ENCODE measurements around the gene TNNT2. TPM values are rescaled to one million over a fixed set of nuclear protein-coding genes. Genes with fewer than 3 reads are reported as not detected.

TNNT2 gene
- total and polyA plus RNA-seq, 11 donors: 5,987 to 28,496 (median 7,745) TPM

GRCh38 chr1:201403359-201403758, 25.9 kb upstream of the TNNT2 start:
- H3K36me3 ChIP-seq: no peaks in the 10 kb centered on the region
- H3K4me3 ChIP-seq: no peak overlapping the region
- 44 to 61% (median 56%) methylated on average over 1 of the region's 1 CpG for WGBS, 4 donors
- TF ChIP-seq CTCF (IDR thresholded peaks at IDR 0.05): no peak
- intact Hi-C loops (cut with DNase I): no loop called here
- peaks cover 0 to 55% (median 15%) of the 10 kb centered on the region in 12 donors for H3K4me1 ChIP-seq
- no peaks in the 10 kb centered on the region for H3K9me3 ChIP-seq
- DNase-seq: no peak
- H3K27me3 ChIP-seq: peaks cover 0 to 29% (median 15%) of the 10 kb centered on the region in 9 donors
- H3K27ac ChIP-seq: no peak overlapping the region
- no peak for ATAC-seq

- Histone ChIP-seq H3K27me3 (peaks cover 0 to 36% (median 15%) of the 10 kb centered on the region in 9 donors), H3K36me3 (no peaks in the 10 kb centered on the region), H3K4me3 (no peak overlapping the region), H3K9me3 (no peaks in the 10 kb centered on the region), H3K4me1 (peaks cover 0 to 47% (median 13%) of the 10 kb centered on the region in 12 donors), H3K27ac (peak overlapping the region in 6 of 12 donors; percentile 7 to 71 (median 46))
- peak; percentile 34 to 61 (median 52) for ATAC-seq
- DNase-seq: no peak
- WGBS, 4 donors: 27 to 45% (median 36%) methylated on average over 2 of the region's 2 CpGs
- intact Hi-C loops (cut with DNase I): no loop called here
- TF ChIP-seq CTCF (IDR thresholded peaks at IDR 0.05) (no peak), POLR2A (IDR thresholded peaks at IDR 0.05) (no peak)
Measured at GRCh38 chr1:201401700-201402099, 24.2 kb upstream of the TNNT2 start.

- DNase-seq: no peak
- Histone ChIP-seq H3K4me1 (peaks cover 0 to 51% (median 13%) of the 10 kb centered on the region in 12 donors), H3K36me3 (no peaks in the 10 kb centered on the region), H3K4me3 (no peak overlapping the region), H3K27me3 (peaks cover 0 to 36% (median 15%) of the 10 kb centered on the region in 9 donors), H3K27ac (peak overlapping the region in 8 of 12 donors; percentile 13 to 71 (median 39)), H3K9me3 (no peaks in the 10 kb centered on the region)
- ATAC-seq: peak in 2 of 4 donors; percentile 21 to 25
- WGBS, 4 donors: 38 to 61% (median 51%) methylated on average over 2 of the region's 2 CpGs
- TF ChIP-seq POLR2A (IDR thresholded peaks at IDR 0.05) (no peak), CTCF (IDR thresholded peaks at IDR 0.05) (no peak)
- intact Hi-C loops (cut with DNase I): no loop called here
Measured at GRCh38 chr1:201400852-201401230, 23.4 kb upstream of the TNNT2 start.

GRCh38 chr1:201400212-201400851, 22.9 kb upstream of the TNNT2 start:
- no peaks in the 10 kb centered on the region for H3K9me3 ChIP-seq
- TF ChIP-seq CTCF (IDR thresholded peaks at IDR 0.05) (no peak), POLR2A (IDR thresholded peaks at IDR 0.05) (no peak)
- H3K27me3 ChIP-seq: peaks cover 0 to 36% (median 15%) of the 10 kb centered on the region in 9 donors
- WGBS, 4 donors: 86 to 89% (median 86%) methylated on average over 10 to 11 of the region's 11 CpGs
- intact Hi-C loops (cut with DNase I): no loop called here
- peaks cover 0 to 51% (median 13%) of the 10 kb centered on the region in 12 donors for H3K4me1 ChIP-seq
- H3K4me3 ChIP-seq: no peak overlapping the region
- ATAC-seq (no peak), DNase-seq (no peak)
- H3K27ac ChIP-seq: peak overlapping the region in 6 of 12 donors; percentile 15 to 71 (median 47)
- no peaks in the 10 kb centered on the region for H3K36me3 ChIP-seq
